Sciatic nerve (tissue), 2 donors: ENCODE results near the gene CDKAL1. TPM values are rescaled to one million over a fixed set of nuclear protein-coding genes. Genes with fewer than 3 reads are reported as not detected.
"Not testable (repeated sequence)": the region's sequence is repeated elsewhere in the genome, so short reads cannot be mapped to it uniquely, and the experiment has no call there.

ENCODE experiments used
- ATAC-seq: fragments of 200-7000 bp; cut with Tn5 transposase; one replicate; pipeline ENCODE4 v1.9.1; 2020; ENCODE audit warnings: mild to moderate bottlenecking, moderate library complexity
- DNase-seq: peaks from one replicate; pipeline ENCODE4 v3.0.0-alpha.2; 2020; ENCODE audit warnings: low spot score
- intact Hi-C: fragments of 100-400 bp; cut with DNase I; formaldehyde crosslinking; loops from one replicate; pipeline ENCODE4 v1.14.2; 2022
- total RNA-seq: library from RNA; stranded (reverse); fragmentation: NEBNext Ultra II Directional; extraction: Animal tissue kit (Norgen Biotek cat#: 25700); gene quantifications from one replicate; pipeline ENCODE4 v1.2.1, GENCODE V29; 2021
- donor health status: DM: no; HTN: no; CAD: no.
- donor health status: DM: no; HTN: no; CAD: no.

The CDKAL1 gene
- total RNA-seq, 1 donor from 2014 or later = 20.5 TPM

GRCh38 chr6:20800653-20801052, 266.4 kb downstream of the CDKAL1 start:
- no peak for DNase-seq
- ATAC-seq = no peak
- intact Hi-C loops = no loop called here

- intact Hi-C loops = no loop called here
- DNase-seq (no peak), ATAC-seq (no peak)
These were observed 267.3 kb downstream of the CDKAL1 start for GRCh38 chr6:20801595-20801994.

- ATAC-seq = no peak
These were observed 268.3 kb downstream of the CDKAL1 start for GRCh38 chr6:20802596-20802995.

GRCh38 chr6:20805021-20805420, 270.8 kb downstream of the CDKAL1 start:
- intact Hi-C loops = no loop called here
- ATAC-seq (no peak), DNase-seq (no peak)

More at GRCh38 chr6:20802596-20802995, 268.3 kb downstream of the CDKAL1 start:
- intact Hi-C loops = no loop called here
- no peak for DNase-seq

GRCh38 chr6:20806669-20807068, 272.4 kb downstream of the CDKAL1 start:
- intact Hi-C loops = no loop called here
- no peak for ATAC-seq
- no peak for DNase-seq

GRCh38 chr6:20808439-20808838, 274.2 kb downstream of the CDKAL1 start:
- DNase-seq (no peak), ATAC-seq (no peak)
- intact Hi-C loops = no loop called here

GRCh38 chr6:20808924-20809323, 274.7 kb downstream of the CDKAL1 start:
- intact Hi-C loops = no loop called here
- no peak for ATAC-seq
- no peak for DNase-seq

- DNase-seq (no peak), ATAC-seq (no peak)
- intact Hi-C loops = no loop called here
These were observed 276.5 kb downstream of the CDKAL1 start for GRCh38 chr6:20810727-20811108.

GRCh38 chr6:20811109-20811761, 277.0 kb downstream of the CDKAL1 start:
- intact Hi-C loops = no loop called here
- DNase-seq = no peak
- ATAC-seq = no peak

GRCh38 chr6:20812776-20813175, 278.5 kb downstream of the CDKAL1 start:
- no peak for DNase-seq
- ATAC-seq = no peak
- intact Hi-C loops = no loop called here

GRCh38 chr6:20814494-20814893, 280.2 kb downstream of the CDKAL1 start:
- no peak for ATAC-seq
- DNase-seq = no peak
- intact Hi-C loops = no loop called here

- ATAC-seq (no peak), DNase-seq (no peak)
- intact Hi-C loops = no loop called here
These were observed 281.9 kb downstream of the CDKAL1 start for GRCh38 chr6:20816126-20816525.

GRCh38 chr6:20817806-20818320, 283.6 kb downstream of the CDKAL1 start:
- intact Hi-C loops = no loop called here
- DNase-seq = no peak
- ATAC-seq = no peak

GRCh38 chr6:20819774-20820400, 285.6 kb downstream of the CDKAL1 start:
- ATAC-seq (no peak), DNase-seq (no peak)
- intact Hi-C loops = no loop called here

- intact Hi-C loops = no loop called here
- peak; percentile 21 for ATAC-seq
- no peak for DNase-seq
These were observed 292.1 kb downstream of the CDKAL1 start for GRCh38 chr6:20826378-20826777.

GRCh38 chr6:20827798-20828197, 293.5 kb downstream of the CDKAL1 start:
- ATAC-seq (peak; percentile 94), DNase-seq (no peak)
- intact Hi-C loops = no loop called here

GRCh38 chr6:20830576-20830975, 296.3 kb downstream of the CDKAL1 start:
- DNase-seq = no peak
- intact Hi-C loops = no loop called here
- no peak for ATAC-seq

GRCh38 chr6:20831251-20831650, 297.0 kb downstream of the CDKAL1 start:
- DNase-seq, ATAC-seq, intact Hi-C loops: not testable (repeated sequence)

GRCh38 chr6:20833881-20834515, 299.7 kb downstream of the CDKAL1 start:
- DNase-seq = no peak
- no peak for ATAC-seq
- intact Hi-C loops = no loop called here

GRCh38 chr6:20835315-20836010, 301.2 kb downstream of the CDKAL1 start:
- intact Hi-C loops = no loop called here
- DNase-seq (no peak), ATAC-seq (no peak)
